Kidney glomerular epithelial cell (primary cell): Measurements from ENCODE around the gene ARID3A.
A peak's percentile ranks its signal among the peaks of the same experiment; 100 is the strongest.

ENCODE experiments used
- DNase-seq: peaks from one replicate; lab custom pipeline; 2025; lab: John Stamatoyannopoulos, UW

ARID3A gene

GRCh38 chr19:990119-990571, 64.3 kb downstream of the ARID3A start:
- no peak for DNase-seq

GRCh38 chr19:990746-991145, 64.9 kb downstream of the ARID3A start:
- DNase-seq: no peak

GRCh38 chr19:991174-991931, 65.5 kb downstream of the ARID3A start:
- no peak for DNase-seq

- DNase-seq: no peak
Measured at GRCh38 chr19:991932-992669, 66.3 kb downstream of the ARID3A start.

GRCh38 chr19:992670-993055, 66.8 kb downstream of the ARID3A start:
- no peak for DNase-seq

- DNase-seq: no peak
Measured at GRCh38 chr19:993361-993830, 67.6 kb downstream of the ARID3A start.

- DNase-seq: no peak
Measured at GRCh38 chr19:993831-994393, 68.1 kb downstream of the ARID3A start.

- no peak for DNase-seq
Measured at GRCh38 chr19:994516-994915, 68.7 kb downstream of the ARID3A start.

- peak; percentile 47 for DNase-seq
Measured at GRCh38 chr19:995051-995827, 69.4 kb downstream of the ARID3A start.

GRCh38 chr19:996051-996838, 70.4 kb downstream of the ARID3A start:
- DNase-seq: no peak

- no peak for DNase-seq
Measured at GRCh38 chr19:998064-998463, 72.2 kb downstream of the ARID3A start.

GRCh38 chr19:999379-999719, 73.5 kb downstream of the ARID3A start:
- no peak for DNase-seq

- DNase-seq: no peak
Measured at GRCh38 chr19:1000095-1000494, 74.3 kb downstream of the ARID3A start, which contains the start of gene GRIN3B. TSS of gene GRIN3B (plus strand) at chr19:1000419. CDS start at chr19:1000438, 19 bp downstream.

GRCh38 chr19:1000591-1001537, 75.0 kb downstream of the ARID3A start:
- no peak for DNase-seq

- DNase-seq: no peak
Measured at GRCh38 chr19:1001538-1002166, 75.8 kb downstream of the ARID3A start.

- DNase-seq: no peak
Measured at GRCh38 chr19:1002600-1002999, 76.8 kb downstream of the ARID3A start.

GRCh38 chr19:1003283-1003682, 77.4 kb downstream of the ARID3A start:
- DNase-seq: no peak

- no peak for DNase-seq
Measured at GRCh38 chr19:1004204-1004802, 78.5 kb downstream of the ARID3A start.
